CD4-positive, alpha-beta memory T cell (primary cell): ENCODE results near the gene NFILZ. TPM values are rescaled to one million over a fixed set of nuclear protein-coding genes. Genes with fewer than 3 reads are reported as not detected.

Experiments
- CTCF ChIA-PET: fragments of 350-600 bp; sonication (Branson Sonifier 250); formaldehyde crosslinking; loops from one replicate; lab custom pipeline; 2021; ENCODE audit warnings: inconsistent platforms; ENCODE audit not compliant: partially characterized antibody; lab: Charles Lee
- POLR2A ChIA-PET: fragments of 350-600 bp; sonication (Branson Sonifier 250); formaldehyde crosslinking; loops from one replicate; lab custom pipeline; 2021; ENCODE audit not compliant: partially characterized antibody; lab: Charles Lee
- DNase-seq, 5 donors: peaks; one replicate each; pipeline versions ENCODE4 v3.0.0 to v3.0.0-alpha.2; 2020 to 2022; ENCODE audit warnings: mixed read lengths in 1 of 5
- H3K27ac ChIP-seq: one replicate; pipeline ENCODE4 v1.7.0; 2013; ENCODE audit warnings: low read depth, low read length
- H3K27me3 ChIP-seq: 2 replicates; pipeline ENCODE4 v1.7.0; 2013; ENCODE audit warnings: mild to moderate bottlenecking, low read length, moderate library complexity; ENCODE audit not compliant: insufficient read depth
- H3K36me3 ChIP-seq: 2 replicates; pipeline ENCODE4 v1.7.0; 2013; ENCODE audit warnings: mild to moderate bottlenecking, low read length, moderate library complexity; ENCODE audit not compliant: insufficient read depth
- H3K4me1 ChIP-seq: 2 replicates; pipeline ENCODE4 v1.7.0; 2013; ENCODE audit warnings: mild to moderate bottlenecking, low read length, moderate library complexity; ENCODE audit not compliant: insufficient read depth
- H3K4me3 ChIP-seq, 2 donors: one replicate each; pipeline ENCODE4 v1.7.0; 2013; ENCODE audit warnings: low read length in 2 of 2, mild to moderate bottlenecking in 1 of 2
- H3K9me3 ChIP-seq, 2 donors: one replicate each; pipeline ENCODE4 v1.7.0; 2013; ENCODE audit warnings: low read length in 2 of 2, control low read depth in 1 of 2; ENCODE audit not compliant: control insufficient read depth in 1 of 2
- H3K27ac Mint-ChIP-seq, 7 donors: one replicate each; pipeline ENCODE4 v1.8.0; 2020 to 2021; ENCODE audit warnings: mixed read lengths in 7 of 7, mild to moderate bottlenecking in 6 of 7, inconsistent platforms in 3 of 7, moderate library complexity in 3 of 7
- H3K27me3 Mint-ChIP-seq, 2 donors: one replicate each; pipeline ENCODE4 v1.8.0; 2020 to 2021; ENCODE audit warnings: mixed read lengths in 2 of 2
- H3K36me3 Mint-ChIP-seq, 2 donors: one replicate each; pipeline ENCODE4 v1.8.0; 2020 to 2021; ENCODE audit warnings: mixed read lengths in 2 of 2, inconsistent platforms in 1 of 2, mild to moderate bottlenecking in 1 of 2
- H3K4me1 Mint-ChIP-seq, 4 donors: one replicate each; pipeline ENCODE4 v1.8.0; 2020 to 2021; ENCODE audit warnings: mixed read lengths in 4 of 4, mild to moderate bottlenecking in 1 of 4
- H3K4me3 Mint-ChIP-seq, 8 donors: one replicate each; pipeline ENCODE4 v1.8.0; 2020 to 2021; ENCODE audit warnings: mixed read lengths in 8 of 8, mild to moderate bottlenecking in 7 of 8, moderate library complexity in 6 of 8, inconsistent platforms in 3 of 8
- H3K9me3 Mint-ChIP-seq, 8 donors: one replicate each; pipeline ENCODE4 v1.8.0; 2020 to 2021; ENCODE audit warnings: mixed read lengths in 8 of 8, mild to moderate bottlenecking in 5 of 8, inconsistent platforms in 3 of 8, moderate library complexity in 1 of 8
- intact Hi-C: fragments of 100-400 bp; cut with micrococcal nuclease; formaldehyde crosslinking; loops from one replicate; pipeline ENCODE4 v1.15.1; 2023
- polyA plus RNA-seq, 2 donors: library from polyadenylated mRNA; unstranded; fragments of 300-500 nt; fragmentation: Illumina TruSeq; gene quantifications; one replicate each; pipeline ENCODE4 v1.2.3, GENCODE V29; 2021
- total RNA-seq, 2 experiments: library from RNA; stranded (reverse); gene quantifications; one replicate each; pipeline ENCODE4 v1.2.3, GENCODE V29; 2021

The NFILZ gene
- total and polyA plus RNA-seq, 4 experiments from 2014 or later: not detected

DNA sequence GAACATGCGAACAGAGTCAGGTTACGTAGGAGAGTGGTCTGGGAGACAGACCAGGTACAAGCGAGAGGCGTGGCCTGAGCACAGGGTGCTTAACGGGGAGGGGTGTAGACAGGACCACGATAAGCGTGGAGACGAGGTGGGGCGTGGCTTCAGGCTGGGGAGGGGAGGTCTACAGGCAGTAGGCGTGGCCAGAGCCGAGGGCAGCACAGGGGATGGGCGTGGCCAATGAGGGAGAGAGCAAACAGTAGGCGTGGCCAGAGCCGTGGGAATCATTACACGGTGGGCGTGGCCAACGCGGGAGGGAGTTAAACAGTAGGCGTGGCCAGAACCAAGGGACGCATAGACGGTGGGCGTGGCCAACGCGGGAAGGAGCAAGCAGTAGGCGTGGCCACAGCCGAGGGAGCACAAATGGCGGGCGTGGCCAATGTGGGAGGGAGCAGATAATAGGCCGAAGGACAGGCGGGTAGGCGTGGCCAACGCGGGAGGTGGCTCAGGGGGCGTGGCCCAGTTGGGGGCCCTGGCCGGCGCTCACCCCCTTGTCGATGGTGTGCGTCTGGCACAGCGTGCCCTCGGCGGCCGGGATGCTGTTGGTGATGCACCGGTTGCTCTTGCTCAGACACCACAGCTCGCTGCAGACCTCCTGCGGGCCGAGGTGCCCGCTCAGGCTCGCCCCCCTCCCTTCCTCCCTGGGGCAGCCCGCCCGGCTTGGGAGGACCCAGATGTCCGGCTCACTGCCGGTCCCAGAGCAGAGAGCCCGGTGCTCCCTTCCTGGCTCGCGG is 38.0 kb upstream of the NFILZ start:
- POLR2A ChIA-PET: interaction anchor here (0.5 to 2.1 kb wide), 5 partner anchors 11 to 20 kb away, joined by 3 to 6 read pairs (median 4); partner anchors contain the start of gene MYO1F
- peak; percentile 96 to 97 (median 96) for DNase-seq
- Histone ChIP-seq H3K36me3 (no peaks in the 10 kb centered on the region), H3K4me1 (peaks cover 19% of the 10 kb centered on the region), H3K27ac (no peak overlapping the region), H3K4me3 (peak overlapping the region; percentile 18 to 73), H3K9me3 (no peaks in the 10 kb centered on the region), H3K27me3 (no peaks in the 10 kb centered on the region)
- no peaks in the 10 kb centered on the region for H3K27me3 Mint-ChIP-seq
- peak overlapping the region; percentile 75 to 95 (median 90) for H3K27ac Mint-ChIP-seq
- H3K36me3 Mint-ChIP-seq: peaks cover 14 to 17% of the 10 kb centered on the region in 2 donors
- intact Hi-C loops: loop anchor here (2.0 kb wide), 1 partner anchor 18 kb away; the partner anchor contains the start of gene ADAMTS10
- CTCF ChIA-PET: interaction anchor here (0.9 to 4.3 kb wide), 7 partner anchors 12 to 76 kb away, joined by 3 to 36 read pairs (median 4); partner anchors contain the start of gene MYO1F
- peak overlapping the region; percentile 82 to 90 (median 88) for H3K4me3 Mint-ChIP-seq
- peaks cover 16 to 30% (median 22%) of the 10 kb centered on the region in 4 donors for H3K4me1 Mint-ChIP-seq
- peaks cover 0 to 5% (median 0%) of the 10 kb centered on the region in 8 donors for H3K9me3 Mint-ChIP-seq

DNA sequence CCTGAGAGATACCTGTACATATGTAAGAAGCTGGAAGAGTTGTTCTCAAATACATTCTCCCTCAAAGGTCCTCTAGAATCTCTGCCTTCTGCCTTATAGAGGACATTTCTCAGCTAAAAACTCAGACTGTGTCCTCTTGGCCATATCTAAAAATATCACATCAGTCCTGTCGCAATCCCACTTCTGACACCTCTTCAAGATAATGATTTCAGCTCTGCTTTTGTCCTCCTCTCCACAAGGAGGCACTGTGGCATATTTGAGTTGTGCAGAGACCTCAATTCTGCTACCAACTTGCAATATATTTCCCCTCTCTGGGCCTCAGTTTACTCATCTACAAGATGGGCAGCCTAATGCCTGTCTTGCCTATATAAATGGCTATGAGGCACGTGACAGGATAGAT is 36.5 kb upstream of the NFILZ start:
- no peaks in the 10 kb centered on the region for H3K27me3 ChIP-seq
- Mint-ChIP-seq H3K36me3 (peaks cover 23 to 24% of the 10 kb centered on the region in 2 donors), H3K4me3 (peak overlapping the region in 6 of 8 donors; percentile 5 to 62 (median 40)), H3K27me3 (no peaks in the 10 kb centered on the region), H3K27ac (no peak overlapping the region), H3K4me1 (peaks cover 16 to 30% (median 22%) of the 10 kb centered on the region in 4 donors), H3K9me3 (peaks cover 0 to 5% (median 0%) of the 10 kb centered on the region in 8 donors)
- no peak for DNase-seq
- intact Hi-C loops: loop anchor here (2.0 kb wide), 1 partner anchor 17 kb away; the partner anchor contains the start of gene ADAMTS10
- no peaks in the 10 kb centered on the region for H3K9me3 ChIP-seq
- no peaks in the 10 kb centered on the region for H3K36me3 ChIP-seq
- H3K27ac ChIP-seq: no peak overlapping the region
- CTCF ChIA-PET: interaction anchor here (1.1 to 4.3 kb wide), 6 partner anchors 11 to 240 kb away, joined by 3 to 36 read pairs (median 8); partner anchors contain the start of gene MYO1F
- H3K4me1 ChIP-seq: peaks cover 19% of the 10 kb centered on the region
- POLR2A ChIA-PET: interaction anchor here (0.6 to 2.1 kb wide), 4 partner anchors 12 to 183 kb away, joined by 3 to 5 read pairs (median 4); no protein-coding TSS in a partner anchor
- no peak overlapping the region for H3K4me3 ChIP-seq

DNA sequence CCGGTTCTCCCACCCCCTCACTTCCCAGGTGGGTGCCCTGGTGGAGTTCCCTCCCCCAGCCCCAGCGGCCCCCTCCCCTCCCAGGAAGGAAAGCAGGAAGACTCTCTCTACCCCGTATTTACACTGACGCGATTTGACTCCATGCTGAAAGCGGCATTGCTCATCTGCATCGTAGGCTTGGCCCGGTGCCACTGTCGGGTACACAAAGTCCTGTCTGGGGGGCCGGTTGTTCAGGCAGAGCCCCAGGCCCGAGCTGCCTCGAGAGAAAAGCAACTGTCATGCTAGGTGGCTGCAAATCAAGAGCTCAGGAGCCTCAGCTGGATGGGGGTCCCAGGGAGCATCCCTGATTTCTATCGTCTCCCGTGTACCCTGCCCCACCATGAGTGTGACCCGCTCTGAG is 34.8 kb upstream of the NFILZ start:
- intact Hi-C loops: no loop called here
- peaks cover 16 to 30% (median 22%) of the 10 kb centered on the region in 4 donors for H3K4me1 Mint-ChIP-seq
- peaks cover 26% of the 10 kb centered on the region in 2 donors for H3K36me3 Mint-ChIP-seq
- H3K27me3 Mint-ChIP-seq: no peaks in the 10 kb centered on the region
- no peaks in the 10 kb centered on the region for H3K9me3 ChIP-seq
- peaks cover 0 to 5% (median 0%) of the 10 kb centered on the region in 8 donors for H3K9me3 Mint-ChIP-seq
- H3K4me1 ChIP-seq: peaks cover 19% of the 10 kb centered on the region
- POLR2A ChIA-PET: interaction anchor here (1.7 kb wide), 1 partner anchor 16 kb away, joined by 5 read pairs; no protein-coding TSS in a partner anchor
- no peak overlapping the region for H3K4me3 ChIP-seq
- H3K27ac ChIP-seq: no peak overlapping the region
- H3K36me3 ChIP-seq: no peaks in the 10 kb centered on the region
- no peak overlapping the region for H3K4me3 Mint-ChIP-seq
- DNase-seq: no peak
- H3K27ac Mint-ChIP-seq: no peak overlapping the region
- H3K27me3 ChIP-seq: no peaks in the 10 kb centered on the region
- CTCF ChIA-PET: interaction anchor here (0.8 to 4.3 kb wide), 6 partner anchors 9 to 46 kb away, joined by 3 to 36 read pairs (median 6); partner anchors contain the start of gene MYO1F

DNA sequence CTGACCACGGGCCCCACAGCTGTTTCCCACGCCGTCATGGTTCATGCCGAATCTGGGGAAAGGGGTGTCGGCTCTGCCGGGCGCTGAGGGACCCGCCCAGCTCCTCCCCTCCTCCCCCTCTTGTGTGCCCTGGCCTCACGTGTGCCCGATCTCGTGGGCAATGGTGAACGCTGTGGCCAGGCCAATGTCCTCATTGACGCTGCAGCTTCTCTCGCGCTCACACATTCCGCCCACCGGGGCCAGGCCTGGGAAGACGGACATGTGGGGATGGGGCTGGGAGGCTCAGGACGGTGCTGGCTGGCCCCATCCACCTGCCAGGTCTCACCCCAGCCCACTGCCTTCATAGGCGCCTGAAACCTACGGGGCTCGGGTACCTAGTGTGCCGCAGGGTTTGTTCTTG is 34.3 kb upstream of the NFILZ start:
- Histone ChIP-seq H3K27ac (no peak overlapping the region), H3K27me3 (no peaks in the 10 kb centered on the region), H3K36me3 (no peaks in the 10 kb centered on the region), H3K4me3 (no peak overlapping the region), H3K9me3 (no peaks in the 10 kb centered on the region), H3K4me1 (peaks cover 19% of the 10 kb centered on the region)
- Mint-ChIP-seq H3K36me3 (peaks cover 26% of the 10 kb centered on the region in 2 donors), H3K9me3 (peaks cover 0 to 5% (median 0%) of the 10 kb centered on the region in 8 donors), H3K27ac (no peak overlapping the region), H3K27me3 (no peaks in the 10 kb centered on the region), H3K4me3 (no peak overlapping the region), H3K4me1 (peaks cover 14 to 30% (median 22%) of the 10 kb centered on the region in 4 donors)
- intact Hi-C loops: no loop called here
- DNase-seq: no peak
- CTCF ChIA-PET: interaction anchor here (0.8 to 4.3 kb wide), 3 partner anchors 9 to 16 kb away, joined by 3 to 36 read pairs (median 6); partner anchors contain the start of gene MYO1F
- POLR2A ChIA-PET: interaction anchor here (1.7 kb wide), 1 partner anchor 16 kb away, joined by 5 read pairs; no protein-coding TSS in a partner anchor

DNA sequence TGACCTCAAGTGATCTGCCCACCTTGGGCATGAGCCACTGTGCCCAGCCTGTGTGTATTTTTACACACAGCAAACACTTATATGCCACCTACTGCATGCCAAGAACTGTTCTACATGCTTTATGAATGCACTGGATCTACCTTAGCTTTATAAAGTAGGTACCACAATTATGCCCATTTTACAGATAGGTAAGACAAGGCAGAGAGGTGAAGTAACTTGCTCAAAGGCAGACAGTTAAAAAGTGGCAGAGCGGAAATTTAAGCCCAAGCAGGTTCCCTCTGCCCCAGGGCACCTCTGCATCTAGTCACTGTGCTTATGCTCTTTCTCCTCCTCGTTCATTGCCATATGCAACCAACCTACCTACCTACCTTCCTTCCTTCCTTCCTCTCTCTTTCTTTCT is 30.4 kb upstream of the NFILZ start:
- no peak overlapping the region for H3K4me3 Mint-ChIP-seq
- no peaks in the 10 kb centered on the region for H3K27me3 ChIP-seq
- peaks cover 0 to 1% (median 0%) of the 10 kb centered on the region in 4 donors for H3K4me1 Mint-ChIP-seq
- intact Hi-C loops: no loop called here
- no peaks in the 10 kb centered on the region for H3K9me3 ChIP-seq
- peaks cover 44 to 46% of the 10 kb centered on the region in 2 donors for H3K36me3 Mint-ChIP-seq
- CTCF ChIA-PET: interaction anchor here (0.6 to 1.5 kb wide), 2 partner anchors 20 to 1261 kb away, joined by 3 to 4 read pairs; no protein-coding TSS in a partner anchor
- no peak overlapping the region for H3K4me3 ChIP-seq
- no peak for DNase-seq
- no peaks in the 10 kb centered on the region for H3K27me3 Mint-ChIP-seq
- no peaks in the 10 kb centered on the region for H3K4me1 ChIP-seq
- no peaks in the 10 kb centered on the region for H3K36me3 ChIP-seq
- no peaks in the 10 kb centered on the region for H3K9me3 Mint-ChIP-seq
- H3K27ac Mint-ChIP-seq: no peak overlapping the region
- POLR2A ChIA-PET: no interaction called here
- H3K27ac ChIP-seq: no peak overlapping the region

DNA sequence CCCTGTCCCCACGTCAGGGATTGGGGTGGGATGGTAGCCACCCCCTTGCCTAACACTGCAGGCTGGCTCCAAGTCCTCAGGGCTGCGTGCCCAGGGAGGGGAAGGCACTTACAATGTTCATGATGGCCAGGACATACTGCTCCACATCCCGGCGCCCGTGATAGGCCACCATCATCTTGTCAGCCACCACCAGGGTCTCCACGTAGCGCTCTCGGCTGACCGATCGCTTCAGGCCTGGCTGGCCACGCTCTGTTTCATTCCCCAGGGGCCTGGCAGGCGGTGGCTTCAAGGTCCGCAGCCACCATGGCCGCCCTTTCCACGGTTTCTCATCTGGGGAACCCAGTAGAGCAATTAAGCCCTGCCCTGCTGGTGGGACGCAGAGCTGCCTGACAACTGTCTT is 29.6 kb upstream of the NFILZ start:
- no peaks in the 10 kb centered on the region for H3K9me3 Mint-ChIP-seq

More for the DNA sequence above, 29.6 kb upstream of the NFILZ start:
- Histone ChIP-seq H3K36me3 (no peaks in the 10 kb centered on the region), H3K27ac (no peak overlapping the region), H3K4me3 (no peak overlapping the region), H3K4me1 (no peaks in the 10 kb centered on the region), H3K27me3 (no peaks in the 10 kb centered on the region), H3K9me3 (no peaks in the 10 kb centered on the region)
- no peak for DNase-seq
- Mint-ChIP-seq H3K4me1 (no peaks in the 10 kb centered on the region), H3K4me3 (no peak overlapping the region), H3K36me3 (peaks cover 41 to 44% of the 10 kb centered on the region in 2 donors), H3K27me3 (no peaks in the 10 kb centered on the region), H3K27ac (no peak overlapping the region)
- intact Hi-C loops: no loop called here
- CTCF ChIA-PET: interaction anchor here (2.5 kb wide), 1 partner anchor 20 kb away, joined by 8 read pairs; no protein-coding TSS in a partner anchor
- POLR2A ChIA-PET: no interaction called here
